ENCODE results near the gene DDX1.
"Not testable (repeated sequence)": the region's sequence is repeated elsewhere in the genome, so short reads cannot be mapped to it uniquely, and the experiment has no call there.

DDX1 gene

DNA sequence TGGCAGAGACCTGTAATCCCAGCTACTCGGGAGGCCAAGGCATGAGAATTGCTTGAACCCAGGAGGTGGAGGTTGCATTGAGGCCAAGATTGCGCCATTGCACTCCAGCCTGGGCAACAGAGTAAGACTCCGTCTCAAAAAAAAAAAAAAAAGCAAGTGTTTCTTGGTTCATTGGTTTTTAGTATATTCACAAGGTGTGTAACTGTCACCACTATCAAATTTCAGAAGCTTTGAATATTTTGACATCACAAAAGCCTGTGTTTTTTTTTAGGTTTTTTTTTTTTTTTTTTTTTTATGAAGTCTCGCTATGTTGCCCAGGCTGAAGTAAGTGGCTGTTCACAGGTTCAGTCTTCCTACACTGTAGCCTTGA is 16.7 kb downstream of the DDX1 start:
- TF ChIP-seq EZH2phosphoT487 (conservative IDR thresholded peaks at IDR 0.05; ENCODE audit: low read length) = no peak
- TF ChIP-seq, protein P1, sequence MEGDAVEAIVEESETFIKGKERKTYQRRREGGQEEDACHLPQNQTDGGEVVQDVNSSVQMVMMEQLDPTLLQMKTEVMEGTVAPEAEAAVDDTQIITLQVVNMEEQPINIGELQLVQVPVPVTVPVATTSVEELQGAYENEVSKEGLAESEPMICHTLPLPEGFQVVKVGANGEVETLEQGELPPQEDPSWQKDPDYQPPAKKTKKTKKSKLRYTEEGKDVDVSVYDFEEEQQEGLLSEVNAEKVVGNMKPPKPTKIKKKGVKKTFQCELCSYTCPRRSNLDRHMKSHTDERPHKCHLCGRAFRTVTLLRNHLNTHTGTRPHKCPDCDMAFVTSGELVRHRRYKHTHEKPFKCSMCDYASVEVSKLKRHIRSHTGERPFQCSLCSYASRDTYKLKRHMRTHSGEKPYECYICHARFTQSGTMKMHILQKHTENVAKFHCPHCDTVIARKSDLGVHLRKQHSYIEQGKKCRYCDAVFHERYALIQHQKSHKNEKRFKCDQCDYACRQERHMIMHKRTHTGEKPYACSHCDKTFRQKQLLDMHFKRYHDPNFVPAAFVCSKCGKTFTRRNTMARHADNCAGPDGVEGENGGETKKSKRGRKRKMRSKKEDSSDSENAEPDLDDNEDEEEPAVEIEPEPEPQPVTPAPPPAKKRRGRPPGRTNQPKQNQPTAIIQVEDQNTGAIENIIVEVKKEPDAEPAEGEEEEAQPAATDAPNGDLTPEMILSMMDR (IDR thresholded peaks at IDR 0.05; ENCODE audit: insufficient read depth, low read length, poor library complexity, severe bottlenecking) = no peak
- no peak overlapping the region for H3K9ac ChIP-seq (ENCODE audit: low read length)
- no peaks in the 10 kb centered on the region for H3K9me2 ChIP-seq (replicated peaks; ENCODE audit: insufficient read depth, low read length)
- H3K27ac ChIP-seq (ENCODE audit: low read depth, low read length) = no peak overlapping the region
- H3K4me2 ChIP-seq (ENCODE audit: low read depth, low read length, poor library complexity, severe bottlenecking) = no peak overlapping the region
- no peaks in the 10 kb centered on the region for H3K9me3 ChIP-seq (ENCODE audit: insufficient read depth, low read length)
- no peaks in the 10 kb centered on the region for H3K27me3 ChIP-seq (ENCODE audit: low read length)
- no peaks in the 10 kb centered on the region for H4K20me1 ChIP-seq (ENCODE audit: low read depth, low read length)
- H2AFZ ChIP-seq (ENCODE audit: low read depth, low read length, severe bottlenecking) = no peak overlapping the region
- H3K36me3 ChIP-seq (ENCODE audit: low read length) = peaks cover 45% of the 10 kb centered on the region
- H3F3A ChIP-seq (ENCODE audit: insufficient read depth) = no peaks in the 10 kb centered on the region
- no peaks in the 10 kb centered on the region for H3K79me2 ChIP-seq (ENCODE audit: insufficient read depth, low read length)
- no peak overlapping the region for H3K4me3 ChIP-seq (ENCODE audit: insufficient read depth, low read length, poor library complexity, severe bottlenecking)

DNA sequence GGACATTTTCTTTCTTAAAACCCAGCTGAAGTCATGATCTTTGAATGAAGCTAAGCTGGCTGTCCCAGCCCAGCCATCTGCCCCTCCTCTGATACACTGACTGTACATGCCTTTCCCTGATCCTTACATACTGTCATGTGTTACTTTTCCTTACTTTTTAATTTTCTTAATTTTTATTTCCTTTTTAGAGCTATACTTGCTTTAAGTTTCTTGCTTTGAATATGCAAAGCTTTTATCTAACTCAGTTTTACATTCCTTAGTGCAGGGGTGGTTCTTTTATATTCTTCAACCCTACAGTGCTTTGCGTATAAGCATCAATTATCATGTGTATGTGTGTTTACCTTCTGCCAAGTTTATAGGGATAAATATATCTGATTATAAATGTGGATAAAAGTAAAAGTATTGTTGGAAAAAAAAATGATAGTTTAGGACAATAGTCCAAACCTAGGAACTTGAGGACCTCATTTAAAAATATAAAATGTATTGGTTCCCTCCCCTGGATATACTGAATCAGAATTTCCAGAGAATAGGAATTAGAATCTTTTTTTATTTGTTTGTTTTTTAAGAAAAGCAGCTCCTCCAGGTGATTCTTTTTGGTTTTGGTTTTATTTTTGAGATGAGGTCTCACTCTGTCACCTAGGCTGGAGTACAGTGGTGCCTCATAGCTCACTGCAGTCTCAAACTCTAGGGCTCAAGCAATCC is 17.8 kb downstream of the DDX1 start:
- Histone ChIP-seq H3K9ac (ENCODE audit: low read length) (no peak overlapping the region), H4K20me1 (ENCODE audit: low read depth, low read length) (no peaks in the 10 kb centered on the region), H3K9me2 (replicated peaks; ENCODE audit: insufficient read depth, low read length) (no peaks in the 10 kb centered on the region), H3K9me3 (ENCODE audit: insufficient read depth, low read length) (no peaks in the 10 kb centered on the region), H3K79me2 (ENCODE audit: insufficient read depth, low read length) (no peaks in the 10 kb centered on the region), H3K4me3 (ENCODE audit: insufficient read depth, low read length, poor library complexity, severe bottlenecking) (no peak overlapping the region), H3K36me3 (ENCODE audit: low read length) (peaks cover 33% of the 10 kb centered on the region), H3K27ac (ENCODE audit: low read depth, low read length) (no peak overlapping the region), H3K27me3 (ENCODE audit: low read length) (no peaks in the 10 kb centered on the region), H3F3A (ENCODE audit: insufficient read depth) (no peaks in the 10 kb centered on the region), H3K4me2 (ENCODE audit: low read depth, low read length, poor library complexity, severe bottlenecking) (no peak overlapping the region), H2AFZ (ENCODE audit: low read depth, low read length, severe bottlenecking) (no peak overlapping the region)
- TF ChIP-seq, protein P1 (IDR thresholded peaks at IDR 0.05; ENCODE audit: insufficient read depth, low read length, poor library complexity, severe bottlenecking) = no peak
- no peak for TF ChIP-seq EZH2phosphoT487 (conservative IDR thresholded peaks at IDR 0.05; ENCODE audit: low read length)

GRCh38 chr2:15610430-15610952 is 18.8 kb downstream of the DDX1 start:
- no peak overlapping the region for H3K4me3 ChIP-seq (ENCODE audit: insufficient read depth, low read length, poor library complexity, severe bottlenecking)
- H3F3A ChIP-seq (ENCODE audit: insufficient read depth) = no peaks in the 10 kb centered on the region
- H3K9me2 ChIP-seq (replicated peaks; ENCODE audit: insufficient read depth, low read length) = no peaks in the 10 kb centered on the region
- H4K20me1 ChIP-seq (ENCODE audit: low read depth, low read length) = no peaks in the 10 kb centered on the region
- peaks cover 28% of the 10 kb centered on the region for H3K36me3 ChIP-seq (ENCODE audit: low read length)
- no peaks in the 10 kb centered on the region for H3K79me2 ChIP-seq (ENCODE audit: insufficient read depth, low read length)
- no peaks in the 10 kb centered on the region for H3K27me3 ChIP-seq (ENCODE audit: low read length)
- H3K27ac ChIP-seq (ENCODE audit: low read depth, low read length) = no peak overlapping the region
- TF ChIP-seq, protein P1 (IDR thresholded peaks at IDR 0.05; ENCODE audit: insufficient read depth, low read length, poor library complexity, severe bottlenecking) = no peak
- TF ChIP-seq EZH2phosphoT487 (conservative IDR thresholded peaks at IDR 0.05; ENCODE audit: low read length) = no peak
- no peak overlapping the region for H3K9ac ChIP-seq (ENCODE audit: low read length)
- H3K9me3 ChIP-seq (ENCODE audit: insufficient read depth, low read length) = no peaks in the 10 kb centered on the region
- H3K4me2 ChIP-seq (ENCODE audit: low read depth, low read length, poor library complexity, severe bottlenecking) = no peak overlapping the region
- H2AFZ ChIP-seq (ENCODE audit: low read depth, low read length, severe bottlenecking) = no peak overlapping the region

GRCh38 chr2:15612101-15612500 is 20.4 kb downstream of the DDX1 start:
- peaks cover 23% of the 10 kb centered on the region; the same call in 1 of the 2 replicates for H3K36me3 ChIP-seq (ENCODE audit: low read length)
- H3K4me2 ChIP-seq (ENCODE audit: low read depth, low read length, poor library complexity, severe bottlenecking); H3K9ac ChIP-seq (ENCODE audit: low read length); H4K20me1 ChIP-seq (ENCODE audit: low read depth, low read length); H3K27ac ChIP-seq (ENCODE audit: low read depth, low read length); H3K27me3 ChIP-seq (ENCODE audit: low read length); H3K9me2 ChIP-seq (replicated peaks; ENCODE audit: insufficient read depth, low read length); H3K4me3 ChIP-seq (ENCODE audit: insufficient read depth, low read length, poor library complexity, severe bottlenecking); H3F3A ChIP-seq (ENCODE audit: insufficient read depth); H3K9me3 ChIP-seq (ENCODE audit: insufficient read depth, low read length); H3K79me2 ChIP-seq (ENCODE audit: insufficient read depth, low read length); H2AFZ ChIP-seq (ENCODE audit: low read depth, low read length, severe bottlenecking): not testable (repeated sequence)
